Transverse colon (tissue), 4 donors: ENCODE data around the gene PROZ.

Experiments
- POLR2AphosphoS5 ChIP-seq, 3 donors: sonication (generic); formaldehyde crosslinking; IDR thresholded peaks; one replicate each; pipeline ENCODE4 v1.6.1; 2016; ENCODE audit warnings: antibody characterized with exemption in 3 of 3
- TF ChIP-seq, protein P1 (sequence below), 5 experiments: fragments of 200-600 bp in 3 of 5; fragments of 450-650 bp in 2 of 5; sonication (generic) in 3 of 5; IDR thresholded peaks; 1 replicate in 2 of 5; 2 replicates in 3 of 5; pipeline ENCODE4 v1.5.1; 2016 to 2017; ENCODE audit warnings: antibody characterized with exemption in 5 of 5, inconsistent platforms in 3 of 5, mild to moderate bottlenecking in 2 of 5, moderate library complexity in 1 of 5

DNA sequence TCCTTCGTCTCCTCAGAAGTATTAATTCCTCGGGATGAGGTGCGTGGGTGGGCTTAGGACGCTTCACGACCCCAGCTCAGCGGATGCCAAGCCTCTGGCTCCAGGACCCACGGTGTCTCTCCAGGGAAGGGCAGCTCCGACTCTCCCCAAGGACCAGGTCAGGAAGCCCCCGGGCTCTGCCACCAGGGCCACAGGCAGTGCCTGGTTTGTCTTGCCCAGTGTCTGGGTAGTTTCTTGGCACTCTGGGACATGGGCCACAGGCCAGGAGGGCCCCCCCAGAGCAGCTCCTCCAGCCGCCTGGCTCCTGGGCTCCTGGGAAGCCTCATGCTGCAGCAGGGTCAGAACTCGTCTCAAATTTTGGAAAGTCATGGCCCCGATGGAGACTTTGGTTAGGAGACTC, 2.5 kb downstream of the PROZ start:
- TF ChIP-seq, protein P1, sequence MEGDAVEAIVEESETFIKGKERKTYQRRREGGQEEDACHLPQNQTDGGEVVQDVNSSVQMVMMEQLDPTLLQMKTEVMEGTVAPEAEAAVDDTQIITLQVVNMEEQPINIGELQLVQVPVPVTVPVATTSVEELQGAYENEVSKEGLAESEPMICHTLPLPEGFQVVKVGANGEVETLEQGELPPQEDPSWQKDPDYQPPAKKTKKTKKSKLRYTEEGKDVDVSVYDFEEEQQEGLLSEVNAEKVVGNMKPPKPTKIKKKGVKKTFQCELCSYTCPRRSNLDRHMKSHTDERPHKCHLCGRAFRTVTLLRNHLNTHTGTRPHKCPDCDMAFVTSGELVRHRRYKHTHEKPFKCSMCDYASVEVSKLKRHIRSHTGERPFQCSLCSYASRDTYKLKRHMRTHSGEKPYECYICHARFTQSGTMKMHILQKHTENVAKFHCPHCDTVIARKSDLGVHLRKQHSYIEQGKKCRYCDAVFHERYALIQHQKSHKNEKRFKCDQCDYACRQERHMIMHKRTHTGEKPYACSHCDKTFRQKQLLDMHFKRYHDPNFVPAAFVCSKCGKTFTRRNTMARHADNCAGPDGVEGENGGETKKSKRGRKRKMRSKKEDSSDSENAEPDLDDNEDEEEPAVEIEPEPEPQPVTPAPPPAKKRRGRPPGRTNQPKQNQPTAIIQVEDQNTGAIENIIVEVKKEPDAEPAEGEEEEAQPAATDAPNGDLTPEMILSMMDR (IDR thresholded peaks at IDR 0.05): no peak
- TF ChIP-seq POLR2AphosphoS5 (IDR thresholded peaks at IDR 0.05): no peak
